ENCODE results near the gene COPS9.

- TF ChIP-seq CTCF (conservative IDR thresholded peaks at IDR 0.05) (no peak), ZFX (IDR thresholded peaks at IDR 0.05) (no peak)
These were observed 677 bp upstream of the COPS9 start for GRCh38 chr2:240136671-240137292.

All from C4-2B (cell line).